Colonic mucosa (tissue), 4 donors: Measurements from ENCODE around the gene COL2A1. TPM values are rescaled to one million over a fixed set of nuclear protein-coding genes. Genes with fewer than 3 reads are reported as not detected.
A peak's percentile ranks its signal among the peaks of the same experiment; 100 is the strongest.
"Not testable (repeated sequence)": the region's sequence is repeated elsewhere in the genome, so short reads cannot be mapped to it uniquely, and the experiment has no call there.

Experiments
- DNase-seq: peaks from one replicate; pipeline ENCODE4 v3.0.0-alpha.2; 2020
- H3K27ac ChIP-seq: fragments of 200-600 bp; one replicate; pipeline ENCODE4 v1.8.0; 2021
- H3K27me3 ChIP-seq: fragments of 200-600 bp; one replicate; pipeline ENCODE4 v1.8.0; 2021
- H3K36me3 ChIP-seq: fragments of 200-600 bp; one replicate; pipeline ENCODE4 v1.8.0; 2021
- H3K4me1 ChIP-seq: fragments of 200-600 bp; one replicate; pipeline ENCODE4 v1.8.0; 2021; ENCODE audit warnings: mild to moderate bottlenecking
- H3K4me3 ChIP-seq: fragments of 200-600 bp; one replicate; pipeline ENCODE4 v1.8.0; 2021
- H3K9ac ChIP-seq, 2 donors: one replicate each; pipeline ENCODE4 v1.7.0; 2013; ENCODE audit warnings: control low read depth in 2 of 2, low read depth in 2 of 2, low read length in 2 of 2
- H3K9me3 ChIP-seq: fragments of 200-600 bp; one replicate; pipeline ENCODE4 v1.8.0; 2021
- CTCF ChIP-seq: fragments of 200-600 bp; IDR thresholded peaks from one replicate; pipeline ENCODE4 v1.8.0; 2022; ENCODE audit warnings: antibody characterized with exemption, mild to moderate bottlenecking
- intact Hi-C: fragments of 100-400 bp; cut with DNase I; formaldehyde crosslinking; loops from one replicate; pipeline ENCODE4 v1.14.1; 2022
- total RNA-seq, 2 donors: library from RNA; stranded (reverse); fragmentation: NEBNext Ultra II Directional in 1 of 2; extraction: Animal tissue kit (Norgen Biotek cat#: 25700) in 1 of 2; gene quantifications; one replicate each; pipeline ENCODE4 v1.2.1, GENCODE V29; 2021
- donor health status: healthy.
- donor health status: DM: no; HTN: no; CAD: no.
- donor health status: DM: no; HTN: no; CAD: no.

COL2A1 gene
- total RNA-seq, 2 donors from 2014 or later: 1.1 to 1.3 TPM

GRCh38 chr12:47965581-47965980, 38.7 kb downstream of the COL2A1 start:
- Histone ChIP-seq H3K4me1 (no peaks in the 10 kb centered on the region), H3K27ac (peak overlapping the region; percentile 85), H3K9me3 (no peaks in the 10 kb centered on the region), H3K4me3 (no peak overlapping the region), H3K9ac (peak overlapping the region in 1 of 2 donors; percentile 57), H3K36me3 (no peaks in the 10 kb centered on the region), H3K27me3 (no peaks in the 10 kb centered on the region)
- peak; percentile 75 for DNase-seq
- no peak for TF ChIP-seq CTCF
- intact Hi-C loops: no loop called here

- Histone ChIP-seq H3K27ac (peak overlapping the region; percentile 85), H3K36me3 (no peaks in the 10 kb centered on the region), H3K4me1 (no peaks in the 10 kb centered on the region), H3K9ac (peak overlapping the region; percentile 28 to 81), H3K4me3 (peak overlapping the region; percentile 91), H3K27me3 (no peaks in the 10 kb centered on the region), H3K9me3 (no peaks in the 10 kb centered on the region)
- no peak for TF ChIP-seq CTCF
- peak; percentile 56 for DNase-seq
- intact Hi-C loops: no loop called here
These were observed 40.1 kb downstream of the COL2A1 start for GRCh38 chr12:47964106-47964728.

- Histone ChIP-seq H3K9me3 (no peaks in the 10 kb centered on the region), H3K36me3 (no peaks in the 10 kb centered on the region), H3K27me3 (no peaks in the 10 kb centered on the region), H3K4me3 (peak within 1 kb of the TSS; percentile 91), H3K4me1 (no peaks in the 10 kb centered on the region), H3K27ac (peak within 1 kb of the TSS; percentile 85), H3K9ac (peak within 1 kb of the TSS; percentile 81 to 92)
- peak; percentile 93 for DNase-seq
- intact Hi-C loops: no loop called here
- TF ChIP-seq CTCF: peak; percentile 86
These were observed 40.8 kb downstream of the COL2A1 start, which contains the start of gene TMEM106C for GRCh38 chr12:47963340-47964040. TMEM106C (plus strand) TSS chr12:47963596; CDS start chr12:47964237, 641 bp downstream.

GRCh38 chr12:47962198-47962597, 42.1 kb downstream of the COL2A1 start:
- H3K9ac ChIP-seq: no peak overlapping the region
- no peak for DNase-seq
- no peak overlapping the region for H3K4me3 ChIP-seq
- no peaks in the 10 kb centered on the region for H3K9me3 ChIP-seq
- H3K36me3 ChIP-seq: no peaks in the 10 kb centered on the region
- H3K4me1 ChIP-seq: no peaks in the 10 kb centered on the region
- no peak overlapping the region for H3K27ac ChIP-seq
- no peaks in the 10 kb centered on the region for H3K27me3 ChIP-seq
- no peak for TF ChIP-seq CTCF
- intact Hi-C loops: no loop called here

GRCh38 chr12:47957671-47958070, 46.6 kb downstream of the COL2A1 start:
- intact Hi-C loops: loop anchor here (10.0 kb wide), 1 partner anchor 207 kb away; no protein-coding TSS in a partner anchor
- not testable (repeated sequence) for H3K27me3 ChIP-seq, H3K9ac ChIP-seq, H3K9me3 ChIP-seq, H3K4me1 ChIP-seq, H3K4me3 ChIP-seq, H3K27ac ChIP-seq, H3K36me3 ChIP-seq, DNase-seq

GRCh38 chr12:47955059-47955458, 49.2 kb downstream of the COL2A1 start:
- H3K36me3 ChIP-seq: no peaks in the 10 kb centered on the region
- no peaks in the 10 kb centered on the region for H3K27me3 ChIP-seq
- peaks cover 10% of the 10 kb centered on the region for H3K4me1 ChIP-seq
- H3K9me3 ChIP-seq: no peaks in the 10 kb centered on the region
- H3K9ac ChIP-seq: no peak overlapping the region
- no peak overlapping the region for H3K4me3 ChIP-seq
- no peak for DNase-seq
- H3K27ac ChIP-seq: no peak overlapping the region
- intact Hi-C loops: loop anchor here (10.0 kb wide), 1 partner anchor 210 kb away; no protein-coding TSS in a partner anchor
- TF ChIP-seq CTCF: no peak
